Measurements from ENCODE around the gene PTPRD.

GRCh38 chr9:8651070-8651845, 1961.5 kb downstream of the PTPRD start:
- TF ChIP-seq CTCF (IDR thresholded peaks at IDR 0.05 in 4 of 5, conservative IDR thresholded peaks at IDR 0.05 in 1 of 5) (no peak), POLR2A (IDR thresholded peaks at IDR 0.05) (no peak)
